GM12872 (cell line): ENCODE data around the gene SPAG16.

Experiments
- CTCF ChIP-seq: IDR thresholded peaks from 3 replicates; pipeline ENCODE4 v1.5.1; 2011; ENCODE audit warnings: low read depth, mild to moderate bottlenecking, low read length, moderate library complexity; ENCODE audit not compliant: insufficient read depth

SPAG16 gene

GRCh38 chr2:213242653-213243052, 41.6 kb upstream of the SPAG16 start:
- TF ChIP-seq CTCF: no peak

DNA sequence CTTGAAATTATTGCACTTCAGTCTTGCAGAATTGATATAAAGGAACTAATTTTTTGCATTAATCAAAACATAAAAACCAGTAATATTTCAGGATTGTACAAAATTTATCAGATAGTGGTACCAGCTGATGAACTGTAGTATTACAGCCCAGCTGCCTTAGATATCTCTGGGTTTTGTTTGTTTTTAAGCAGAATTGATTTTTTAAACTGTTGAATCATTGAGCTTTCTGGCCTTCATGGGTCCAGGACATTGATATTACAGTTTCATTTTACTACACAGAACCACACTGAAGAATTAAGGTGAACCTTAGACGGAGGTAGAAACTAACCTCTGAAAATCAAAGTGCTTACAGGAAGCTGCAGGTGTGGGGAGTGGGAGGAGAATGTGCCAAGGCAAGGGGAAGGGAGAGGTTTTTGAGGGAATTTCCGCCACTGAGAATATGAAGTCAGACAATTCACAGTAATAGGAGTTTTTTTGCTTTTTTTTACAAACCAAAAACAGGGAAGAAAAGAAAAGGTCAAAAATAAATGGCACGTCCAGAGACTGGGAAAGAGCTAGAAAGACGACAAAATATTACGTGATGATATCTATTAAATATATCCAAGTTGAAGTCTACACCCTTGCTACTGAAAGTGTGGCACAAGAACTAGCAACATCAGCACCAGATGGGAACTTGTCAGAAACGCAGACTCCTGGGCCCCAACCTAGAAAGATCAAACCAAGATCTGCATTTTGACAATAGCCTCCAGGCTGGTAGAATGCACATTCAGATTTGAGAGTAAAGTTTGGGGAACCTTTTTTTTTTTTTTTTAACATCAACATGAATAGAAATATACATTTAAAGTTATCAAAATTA, 40.8 kb upstream of the SPAG16 start:
- no peak for TF ChIP-seq CTCF

- TF ChIP-seq CTCF: peak; percentile 66; the same call in 2 of the 3 replicates
Observed at GRCh38 chr2:213246497-213247281, 37.6 kb upstream of the SPAG16 start.

GRCh38 chr2:213247566-213247965, 36.7 kb upstream of the SPAG16 start:
- no peak for TF ChIP-seq CTCF

DNA sequence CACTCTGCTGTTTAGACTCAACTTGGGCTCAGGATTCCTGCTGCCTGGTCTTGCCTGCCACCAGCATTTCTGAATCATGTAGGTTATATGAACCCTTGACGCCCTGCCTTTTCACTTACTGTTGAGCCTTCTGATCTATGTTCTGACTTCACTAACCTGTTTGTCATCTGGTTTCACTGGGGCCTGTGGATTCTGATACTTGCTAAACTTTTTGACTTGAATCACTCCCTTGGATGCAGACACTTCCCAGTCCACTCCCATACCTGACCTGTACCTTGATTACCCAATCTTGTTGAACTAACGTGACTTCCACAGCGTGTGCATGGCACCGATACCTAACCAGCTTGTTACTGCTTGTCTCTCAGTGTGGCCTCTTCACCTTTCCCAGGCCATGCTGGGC, 35.6 kb upstream of the SPAG16 start:
- no peak for TF ChIP-seq CTCF

GRCh38 chr2:213249502-213249901, 34.8 kb upstream of the SPAG16 start:
- TF ChIP-seq CTCF: no peak

GRCh38 chr2:213251618-213252017, 32.6 kb upstream of the SPAG16 start:
- TF ChIP-seq CTCF: peak; percentile 43; the same call in 2 of the 3 replicates
